OCI-LY3 (cell line): ENCODE data around the gene SERPINE1.
"Not testable (repeated sequence)": the region's sequence is repeated elsewhere in the genome, so short reads cannot be mapped to it uniquely, and the experiment has no call there.

Experiments used
- H2AFZ ChIP-seq: fragments of 200-600, 300-600 bp; shearing (Covaris generic); 2 replicates; pipeline ENCODE4 v1.6.0; 2014; ENCODE audit warnings: antibody characterized with exemption, low read depth, low read length
- H3K27ac ChIP-seq: fragments of 200-600, 300-600 bp; sonication (generic); 2 replicates; pipeline ENCODE4 v1.5.1; 2014; ENCODE audit warnings: mild to moderate bottlenecking, low read length, moderate library complexity, mixed read lengths
- H3K27me3 ChIP-seq: fragments of 200-600, 300-600 bp; sonication (generic); 2 replicates; pipeline ENCODE4 v1.6.1; 2014; ENCODE audit warnings: low read depth, low read length, mixed read lengths
- H3K36me3 ChIP-seq: fragments of 200-600, 300-600 bp; sonication (generic); replicated peaks from 2 replicates; pipeline ENCODE3; 2014; ENCODE audit warnings: low read depth, low read length, mixed read lengths
- H3K4me1 ChIP-seq: fragments of 300-600, 200-600 bp; sonication (generic); 2 replicates; pipeline ENCODE4 v1.6.1; 2014; ENCODE audit warnings: low read length, mixed read lengths
- H3K4me2 ChIP-seq: fragments of 200-600, 300-600 bp; sonication (generic); 2 replicates; pipeline ENCODE4 v1.6.1; 2014; ENCODE audit warnings: low read length, mixed read lengths
- H3K4me3 ChIP-seq: fragments of 300-600, 200-600 bp; sonication (generic); 2 replicates; pipeline ENCODE4 v1.5.1; 2014; ENCODE audit warnings: antibody characterized with exemption, mild to moderate bottlenecking, low read length, moderate library complexity
- H3K79me2 ChIP-seq: fragments of 300-600, 200-600 bp; shearing (Covaris generic); 2 replicates; pipeline ENCODE4 v1.6.1; 2014; ENCODE audit warnings: mild to moderate bottlenecking, low read length, mixed read lengths
- H3K9ac ChIP-seq: fragments of 300-600, 200-600 bp; shearing (Covaris generic); 2 replicates; pipeline ENCODE4 v1.6.0; 2014; ENCODE audit warnings: mild to moderate bottlenecking, low read length, moderate library complexity
- H3K9me3 ChIP-seq: fragments of 200-600, 300-600 bp; shearing (Covaris generic); 2 replicates; pipeline ENCODE4 v1.6.1; 2014; ENCODE audit warnings: low read length, mixed read lengths; ENCODE audit not compliant: insufficient read depth
- H4K20me1 ChIP-seq: fragments of 200-600, 300-600 bp; sonication (generic); 2 replicates; pipeline ENCODE4 v1.6.1; 2016; ENCODE audit warnings: low read length, mixed read lengths; ENCODE audit not compliant: insufficient read depth
- CTCF ChIP-seq: fragments of 200-600, 300-600 bp; sonication (generic); IDR thresholded peaks from 2 replicates; pipeline ENCODE4 v1.5.1; 2014; ENCODE audit warnings: antibody characterized with exemption, low read length, low read depth
- EZH2phosphoT487 ChIP-seq: fragments of 200-600 bp; shearing (Covaris generic); IDR thresholded peaks from 2 replicates; pipeline ENCODE4 v1.6.1; 2018; ENCODE audit warnings: antibody characterized with exemption, mixed run types, low read depth

Gene SERPINE1

GRCh38 chr7:101104193-101104713 lies 22.7 kb upstream of the SERPINE1 start:
- Histone ChIP-seq H3K27me3 (0 out of 2 replicates have a peak, but pooled peaks cover 5% of the 10 kb centered on the region), H3K27ac (no peak overlapping the region), H2AFZ (no peak overlapping the region), H4K20me1 (no peaks in the 10 kb centered on the region), H3K4me2 (no peak overlapping the region), H3K36me3 (no peaks in the 10 kb centered on the region), H3K9ac (no peak overlapping the region), H3K79me2 (no peaks in the 10 kb centered on the region), H3K4me3 (no peak overlapping the region), H3K9me3 (no peaks in the 10 kb centered on the region), H3K4me1 (no peaks in the 10 kb centered on the region)
- TF ChIP-seq EZH2phosphoT487 (no peak), CTCF (no peak)

- Histone ChIP-seq H3K79me2 (no peaks in the 10 kb centered on the region), H3K27me3 (0 out of 2 replicates have a peak, but pooled peaks cover 5% of the 10 kb centered on the region), H3K9ac (no peak overlapping the region), H3K4me2 (no peak overlapping the region), H3K4me3 (no peak overlapping the region), H3K36me3 (no peaks in the 10 kb centered on the region), H3K27ac (no peak overlapping the region), H3K9me3 (no peaks in the 10 kb centered on the region), H3K4me1 (no peaks in the 10 kb centered on the region), H2AFZ (no peak overlapping the region), H4K20me1 (no peaks in the 10 kb centered on the region)
- TF ChIP-seq CTCF (no peak), EZH2phosphoT487 (no peak)
These were observed 22.1 kb upstream of the SERPINE1 start for GRCh38 chr7:101104799-101105198.

GRCh38 chr7:101105248-101105647 lies 21.7 kb upstream of the SERPINE1 start:
- H3K9me3 ChIP-seq, H3K79me2 ChIP-seq, H4K20me1 ChIP-seq, H3K27ac ChIP-seq, H3K4me2 ChIP-seq, H3K27me3 ChIP-seq, H3K9ac ChIP-seq, H2AFZ ChIP-seq, H3K4me3 ChIP-seq, H3K36me3 ChIP-seq, H3K4me1 ChIP-seq: not testable (repeated sequence)

GRCh38 chr7:101106386-101106785 lies 20.5 kb upstream of the SERPINE1 start:
- Histone ChIP-seq H4K20me1 (no peaks in the 10 kb centered on the region), H3K9me3 (no peaks in the 10 kb centered on the region), H3K36me3 (no peaks in the 10 kb centered on the region), H3K27me3 (0 out of 2 replicates have a peak, but pooled peaks cover 5% of the 10 kb centered on the region), H3K27ac (no peak overlapping the region), H3K4me1 (no peaks in the 10 kb centered on the region), H3K79me2 (no peaks in the 10 kb centered on the region), H3K4me3 (no peak overlapping the region), H3K4me2 (no peak overlapping the region), H3K9ac (no peak overlapping the region), H2AFZ (no peak overlapping the region)
- TF ChIP-seq CTCF: no peak
- no peak for TF ChIP-seq EZH2phosphoT487
